HEK293 (cell line): ENCODE data around the gene ICAM1.

ENCODE experiments used
- ATF2 ChIP-seq: fragments of 450-650 bp; formaldehyde crosslinking; IDR thresholded peaks from 2 replicates; pipeline ENCODE4 v1.5.1; 2016; ENCODE audit warnings: missing biosample characterization, missing genetic modification characterization, low read depth
- GLIS1 ChIP-seq: fragments of 450-650 bp; formaldehyde crosslinking; IDR thresholded peaks from 2 replicates; pipeline ENCODE4 v1.5.1; 2016; ENCODE audit warnings: missing biosample characterization, missing genetic modification characterization
- GLIS2 ChIP-seq: fragments of 450-650 bp; formaldehyde crosslinking; IDR thresholded peaks from 2 replicates; pipeline ENCODE4 v1.5.1; 2016; ENCODE audit warnings: missing biosample characterization, missing genetic modification characterization
- HOXD13 ChIP-seq: sonication (generic); formaldehyde crosslinking; IDR thresholded peaks from 2 replicates; pipeline ENCODE4 v1.8.0; 2022; ENCODE audit warnings: missing genetic modification reagents, borderline replicate concordance
- IKZF3 ChIP-seq: fragments of 450-650 bp; IDR thresholded peaks from 2 replicates; pipeline ENCODE4 v1.5.0; 2018; ENCODE audit warnings: missing biosample characterization, mild to moderate bottlenecking, missing genetic modification characterization, moderate library complexity
- KLF1 ChIP-seq: fragments of 450-650 bp; formaldehyde crosslinking; IDR thresholded peaks from 2 replicates; pipeline ENCODE4 v1.5.1; 2016; ENCODE audit warnings: missing biosample characterization, missing genetic modification characterization
- KLF9 ChIP-seq: fragments of 450-650 bp; formaldehyde crosslinking; IDR thresholded peaks from 2 replicates; pipeline ENCODE4 v1.5.1; 2016; ENCODE audit warnings: missing biosample characterization, missing genetic modification characterization, low read depth
- OSR2 ChIP-seq: fragments of 450-650 bp; formaldehyde crosslinking; IDR thresholded peaks from 2 replicates; pipeline ENCODE4 v1.5.1; 2016; ENCODE audit warnings: missing biosample characterization, missing genetic modification characterization
- ZBTB20 ChIP-seq: fragments of 450-650 bp; formaldehyde crosslinking; IDR thresholded peaks from 2 replicates; pipeline ENCODE4 v1.5.1; 2016; ENCODE audit warnings: missing biosample characterization, missing genetic modification characterization
- ZBTB21 ChIP-seq: fragments of 450-650 bp; formaldehyde crosslinking; IDR thresholded peaks from 2 replicates; pipeline ENCODE4 v1.5.1; 2017; ENCODE audit warnings: missing biosample characterization, missing genetic modification characterization
- ZFP69B ChIP-seq: fragments of 450-650 bp; formaldehyde crosslinking; IDR thresholded peaks from 2 replicates; pipeline ENCODE4 v1.5.1; 2016; ENCODE audit warnings: missing biosample characterization, missing genetic modification characterization
- ZNF10 ChIP-seq: fragments of 450-650 bp; formaldehyde crosslinking; IDR thresholded peaks from 2 replicates; pipeline ENCODE4 v1.5.1; 2017; ENCODE audit warnings: missing biosample characterization, missing genetic modification characterization
- ZNF114 ChIP-seq: fragments of 450-650 bp; formaldehyde crosslinking; IDR thresholded peaks from 2 replicates; pipeline ENCODE4 v1.5.0; 2017; ENCODE audit warnings: missing biosample characterization, missing genetic modification characterization
- ZNF121 ChIP-seq: fragments of 450-650 bp; formaldehyde crosslinking; IDR thresholded peaks from 2 replicates; pipeline ENCODE4 v1.5.1; 2016; ENCODE audit warnings: missing biosample characterization, missing genetic modification characterization
- ZNF132 ChIP-seq: fragments of 450-650 bp; formaldehyde crosslinking; IDR thresholded peaks from 2 replicates; pipeline ENCODE4 v1.5.1; 2017; ENCODE audit warnings: missing biosample characterization, missing genetic modification characterization, borderline replicate concordance
- ZNF133 ChIP-seq: fragments of 450-650 bp; formaldehyde crosslinking; IDR thresholded peaks from 2 replicates; pipeline ENCODE4 v1.5.1; 2016; ENCODE audit warnings: missing biosample characterization, missing genetic modification characterization
- ZNF16 ChIP-seq: fragments of 450-650 bp; formaldehyde crosslinking; IDR thresholded peaks from 2 replicates; pipeline ENCODE4 v1.5.1; 2016; ENCODE audit warnings: low read depth, missing biosample characterization, missing genetic modification characterization
- ZNF2 ChIP-seq: fragments of 450-650 bp; formaldehyde crosslinking; IDR thresholded peaks from 2 replicates; pipeline ENCODE4 v1.5.1; 2016; ENCODE audit warnings: missing biosample characterization, missing genetic modification characterization
- ZNF266 ChIP-seq: fragments of 450-650 bp; formaldehyde crosslinking; IDR thresholded peaks from 2 replicates; pipeline ENCODE4 v1.5.1; 2016; ENCODE audit warnings: missing biosample characterization, missing genetic modification characterization, low read depth
- ZNF292 ChIP-seq: fragments of 450-650 bp; formaldehyde crosslinking; IDR thresholded peaks from 2 replicates; pipeline ENCODE4 v1.5.1; 2016; ENCODE audit warnings: low read depth, missing biosample characterization, missing genetic modification characterization, borderline replicate concordance
- ZNF302 ChIP-seq: fragments of 450-650 bp; formaldehyde crosslinking; IDR thresholded peaks from 2 replicates; pipeline ENCODE4 v1.5.1; 2016; ENCODE audit warnings: missing biosample characterization, missing genetic modification characterization, low read depth
- ZNF335 ChIP-seq: fragments of 450-650 bp; formaldehyde crosslinking; conservative IDR thresholded peaks from 2 replicates; pipeline ENCODE4 v1.5.1; 2016; ENCODE audit warnings: missing biosample characterization, missing genetic modification characterization
- ZNF354C ChIP-seq: fragments of 450-650 bp; formaldehyde crosslinking; IDR thresholded peaks from 2 replicates; pipeline ENCODE4 v1.5.1; 2016; ENCODE audit warnings: missing biosample characterization, missing genetic modification characterization, low read depth, borderline replicate concordance
- ZNF488 ChIP-seq: fragments of 450-650 bp; formaldehyde crosslinking; IDR thresholded peaks from 2 replicates; pipeline ENCODE4 v1.5.1; 2016; ENCODE audit warnings: missing biosample characterization, missing genetic modification characterization
- ZNF549 ChIP-seq: fragments of 450-650 bp; IDR thresholded peaks from 2 replicates; pipeline ENCODE4 v1.5.1; 2018; ENCODE audit warnings: missing biosample characterization, missing genetic modification characterization, mild to moderate bottlenecking, inconsistent platforms, moderate library complexity
- ZNF621 ChIP-seq: fragments of 450-650 bp; formaldehyde crosslinking; IDR thresholded peaks from 2 replicates; pipeline ENCODE4 v1.5.1; 2017; ENCODE audit warnings: missing biosample characterization, missing genetic modification characterization
- ZNF747 ChIP-seq: fragments of 450-650 bp; formaldehyde crosslinking; IDR thresholded peaks from 2 replicates; pipeline ENCODE4 v1.5.1; 2016; ENCODE audit warnings: missing biosample characterization, missing genetic modification characterization
- ZNF76 ChIP-seq: fragments of 450-650 bp; formaldehyde crosslinking; IDR thresholded peaks from 2 replicates; pipeline ENCODE4; 2016; ENCODE audit warnings: low read depth, missing biosample characterization, missing genetic modification characterization, borderline replicate concordance
- ZNF791 ChIP-seq: fragments of 450-650 bp; formaldehyde crosslinking; IDR thresholded peaks from 2 replicates; pipeline ENCODE4 v1.5.1; 2016; ENCODE audit warnings: missing biosample characterization, missing genetic modification characterization
- ZNF792 ChIP-seq: fragments of 450-650 bp; formaldehyde crosslinking; IDR thresholded peaks from 2 replicates; pipeline ENCODE4 v1.5.1; 2016; ENCODE audit warnings: missing biosample characterization, missing genetic modification characterization
- ZNF837 ChIP-seq: fragments of 450-650 bp; formaldehyde crosslinking; IDR thresholded peaks from 2 replicates; pipeline ENCODE4 v1.5.1; 2016; ENCODE audit warnings: missing biosample characterization, missing genetic modification characterization

The ICAM1 gene

GRCh38 chr19:10315335-10316214 is 44.7 kb downstream of the ICAM1 start, which contains the start of gene FDX2 (continued):
- no peak for TF ChIP-seq HOXD13 (CRISPR knock-in tag)
- TF ChIP-seq ZNF121 (tag by site-specific recombination): no peak
- TF ChIP-seq ZNF302 (tag by site-specific recombination): no peak
- no peak for TF ChIP-seq ZFP69B
- TF ChIP-seq KLF9 (tag by site-specific recombination): peak; percentile 83
- no peak for TF ChIP-seq ZNF132 (tag by site-specific recombination)
- TF ChIP-seq IKZF3 (tag by site-specific recombination): no peak
- TF ChIP-seq ZNF2: 0 out of 2 replicates have a peak, but pooled peaks have one; percentile 34
- no peak for TF ChIP-seq ZNF621 (tag by site-specific recombination)
- no peak; the same call in 1 of the 2 replicates for TF ChIP-seq ZNF133 (tag by site-specific recombination)
- TF ChIP-seq ZNF837 (tag by site-specific recombination): no peak
- TF ChIP-seq ZBTB21 (tag by site-specific recombination): 0 out of 2 replicates have a peak, but pooled peaks have one; percentile 27
- no peak for TF ChIP-seq OSR2 (tag by site-specific recombination)
- TF ChIP-seq ATF2 (tag by site-specific recombination): no peak
- no peak for TF ChIP-seq ZNF791
- TF ChIP-seq ZNF549 (tag by site-specific recombination): no peak
- peak; percentile 71 for TF ChIP-seq GLIS2 (tag by site-specific recombination)
- no peak for TF ChIP-seq ZNF16 (tag by site-specific recombination)
- TF ChIP-seq ZNF354C: no peak
- peak; percentile 87; the same call in 1 of the 2 replicates for TF ChIP-seq ZNF76 (tag by site-specific recombination)
- TF ChIP-seq ZNF335 (tag by site-specific recombination): peak; percentile 79
- peak; percentile 44 for TF ChIP-seq GLIS1 (tag by site-specific recombination)
- peak; percentile 98 for TF ChIP-seq ZBTB20 (tag by site-specific recombination)
- TF ChIP-seq ZNF292 (tag by site-specific recombination): no peak; the same call in 1 of the 2 replicates
- TF ChIP-seq ZNF747: no peak
- TF ChIP-seq ZNF114 (tag by site-specific recombination): no peak
- TF ChIP-seq ZNF488 (tag by site-specific recombination): no peak
- no peak for TF ChIP-seq ZNF266 (tag by site-specific recombination)
- TF ChIP-seq ZNF792 (tag by site-specific recombination): no peak
- TF ChIP-seq KLF1 (tag by site-specific recombination): peak; percentile 32; the same call in 1 of the 2 replicates
- no peak for TF ChIP-seq ZNF10
